ENCODE results near the gene AGBL1. TPM values are rescaled to one million over a fixed set of nuclear protein-coding genes. Genes with fewer than 3 reads are reported as not detected.

AGBL1 gene
- total RNA-seq, 1 experiment from 2014 or later, result not detected

DNA sequence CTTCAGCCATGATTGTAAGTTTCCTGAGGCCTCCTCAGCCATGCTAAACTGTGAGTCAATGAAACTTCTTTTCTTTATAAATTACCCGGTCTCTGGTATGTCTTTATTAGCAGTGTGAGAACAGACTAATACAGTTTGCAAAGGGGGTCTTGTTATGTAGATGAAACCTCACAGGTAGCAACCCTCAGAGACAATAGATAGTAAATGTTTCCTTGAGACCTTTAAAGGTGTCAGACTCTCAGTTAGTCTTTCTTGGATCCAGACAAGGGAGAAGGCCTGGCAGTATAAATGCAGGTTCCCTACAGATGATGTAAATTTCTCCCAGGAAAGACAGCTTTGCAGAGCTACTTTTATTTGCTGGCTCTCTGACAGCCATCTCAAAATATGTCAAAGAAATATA lies 510.8 kb downstream of the AGBL1 start:
- no peak for DNase-seq (ENCODE audit: low spot score)

- no peak for DNase-seq (ENCODE audit: low spot score)
These were observed 511.5 kb downstream of the AGBL1 start for GRCh38 chr15:86591158-86591557.

DNA sequence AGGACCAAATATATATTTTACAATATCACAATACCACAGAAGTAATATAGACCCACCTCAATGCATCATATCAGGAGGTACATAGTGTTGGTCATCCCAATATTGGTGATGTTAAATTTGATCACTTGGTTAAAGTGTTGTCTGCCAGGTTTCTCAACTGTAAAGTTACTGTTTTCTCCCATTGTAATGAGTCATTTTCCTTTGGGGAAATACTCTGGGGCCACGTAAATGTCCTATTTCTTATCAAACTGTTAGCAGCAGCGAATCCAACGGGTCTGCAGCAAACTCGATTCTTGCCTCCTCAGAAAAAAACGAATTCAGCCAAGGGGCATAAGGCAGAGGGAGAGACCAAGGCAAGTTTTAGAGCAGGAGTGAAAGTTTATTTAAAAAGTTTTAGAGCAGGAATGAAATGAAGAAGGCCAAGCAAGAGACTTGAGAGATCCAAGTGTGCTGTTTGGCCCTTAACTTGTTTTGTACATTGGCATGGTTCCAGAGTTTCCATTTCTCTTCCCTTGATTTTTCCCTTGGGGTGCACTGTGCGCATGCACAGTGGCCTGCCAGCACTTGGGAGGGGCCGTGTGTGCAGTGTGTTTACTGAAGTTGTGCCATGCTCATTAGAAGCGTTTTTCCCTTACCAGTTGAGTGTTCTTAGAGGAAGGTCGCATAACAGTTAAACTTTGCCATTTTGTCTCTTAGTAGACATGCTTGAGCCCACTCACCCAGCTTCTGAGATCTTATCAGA lies 512.5 kb downstream of the AGBL1 start:
- DNase-seq (ENCODE audit: low spot score), result no peak

DNA sequence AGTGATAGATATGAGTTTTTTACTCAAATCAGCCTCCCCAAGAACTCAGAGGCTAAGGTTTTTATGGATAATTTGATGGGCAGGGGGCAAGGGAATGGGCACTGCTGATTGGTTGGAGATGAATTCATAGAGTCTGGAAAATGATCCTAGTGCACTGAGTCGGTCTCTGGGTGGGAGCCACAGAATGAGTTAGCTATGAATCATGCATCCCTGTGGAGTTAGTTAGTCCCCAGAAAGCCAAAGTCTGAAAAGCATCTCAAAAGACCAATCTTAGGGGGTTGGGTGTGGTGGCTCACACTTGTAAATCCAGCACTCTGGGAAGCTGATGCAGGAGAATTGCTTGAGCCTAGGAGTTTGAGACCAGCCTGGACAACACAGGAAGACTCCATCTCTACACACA lies 516.1 kb downstream of the AGBL1 start:
- DNase-seq (ENCODE audit: low spot score), result peak; percentile 2

DNA sequence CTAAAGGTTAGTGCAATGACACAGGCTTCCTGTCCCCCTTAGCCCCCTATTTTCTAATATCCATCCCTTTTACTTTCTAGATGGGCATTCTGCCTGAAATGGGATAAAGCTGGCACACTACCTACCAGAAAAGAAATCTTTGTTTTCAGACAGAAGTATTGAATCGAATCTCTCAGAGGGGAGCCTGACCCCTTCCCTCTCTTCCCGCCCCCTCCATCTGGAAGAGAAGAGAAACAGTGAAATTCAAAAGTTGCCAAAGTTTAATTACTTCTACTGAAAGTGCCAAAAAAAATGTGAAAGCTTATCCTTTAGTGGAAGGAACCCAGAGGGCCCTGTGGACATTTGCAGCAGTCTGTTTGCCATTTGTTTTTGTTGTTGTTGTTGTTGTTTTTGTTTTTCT lies 523.8 kb downstream of the AGBL1 start:
- no peak for DNase-seq (ENCODE audit: low spot score)

DNA sequence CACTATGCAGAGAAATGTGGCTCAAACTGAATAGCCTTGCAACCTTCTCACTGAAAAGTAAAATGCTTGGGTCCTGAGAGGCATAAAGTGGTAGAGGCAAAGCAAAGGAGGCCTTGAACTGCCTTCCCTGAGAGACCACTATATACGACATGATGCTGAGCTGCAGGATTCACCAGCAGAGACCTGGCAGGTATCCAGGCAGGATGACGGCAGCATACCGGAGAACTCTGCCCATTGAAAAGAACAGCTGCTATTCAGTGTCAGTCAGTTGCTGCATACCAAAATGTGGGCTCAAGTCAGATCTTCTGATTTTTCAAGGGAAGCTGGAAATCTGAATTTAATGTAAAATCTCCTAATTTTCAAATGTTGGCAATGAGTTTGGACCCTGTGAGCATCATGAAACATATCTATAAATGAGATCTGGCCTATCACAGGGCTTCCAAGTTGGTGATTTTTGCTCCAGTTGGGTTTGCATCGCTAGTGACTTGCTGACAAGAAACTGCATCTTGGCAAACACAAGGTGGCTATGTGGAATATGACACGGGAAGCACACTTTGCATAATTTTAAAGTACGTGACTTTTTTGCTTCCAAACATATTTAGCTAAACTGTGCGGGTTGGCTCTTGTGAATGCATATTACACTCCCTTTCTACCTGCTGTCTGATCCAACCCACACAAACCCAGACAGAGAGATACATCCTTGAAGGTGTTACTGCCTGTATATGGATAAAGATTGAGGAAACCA lies 529.0 kb downstream of the AGBL1 start:
- DNase-seq (ENCODE audit: low spot score), result no peak

DNA sequence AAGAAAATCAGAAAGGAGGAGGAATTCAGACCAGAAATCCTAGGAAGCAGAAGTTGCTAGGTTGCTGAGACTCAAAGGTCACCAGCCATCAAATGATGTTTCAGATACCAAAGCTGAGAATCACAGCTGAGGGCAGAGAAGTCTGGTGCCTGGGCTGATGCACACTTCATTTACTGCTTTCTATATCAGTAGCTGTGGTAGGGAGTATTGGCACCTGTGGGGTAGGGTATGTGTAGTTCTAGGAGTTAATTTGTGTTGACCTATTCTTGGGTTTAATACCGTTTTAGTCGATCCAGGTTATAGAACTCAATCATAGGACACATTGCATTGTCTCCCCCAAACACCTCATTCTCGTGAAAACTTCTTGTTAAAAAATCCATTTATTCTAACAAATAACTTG lies 529.6 kb downstream of the AGBL1 start:
- no peak for DNase-seq (ENCODE audit: low spot score)

DNA sequence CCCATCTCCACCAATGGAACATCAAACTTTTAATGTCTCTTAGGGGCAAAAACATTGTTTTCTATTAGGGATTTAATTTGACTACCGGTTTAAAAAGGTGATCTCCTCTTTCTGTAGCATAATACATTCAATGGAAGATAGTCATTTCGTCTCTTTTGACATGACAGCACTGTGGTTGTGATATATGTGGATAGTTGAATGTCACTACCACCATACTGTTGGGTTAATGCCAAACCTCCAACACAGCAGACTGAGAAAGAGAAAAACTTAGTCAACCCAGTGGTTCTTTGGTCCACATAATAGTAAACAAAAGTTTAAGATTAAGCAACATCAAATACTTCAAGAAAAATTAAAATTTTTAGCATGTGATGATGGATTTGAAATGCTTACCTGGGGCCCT lies 530.4 kb downstream of the AGBL1 start:
- no peak for DNase-seq (ENCODE audit: low spot score)

DNA sequence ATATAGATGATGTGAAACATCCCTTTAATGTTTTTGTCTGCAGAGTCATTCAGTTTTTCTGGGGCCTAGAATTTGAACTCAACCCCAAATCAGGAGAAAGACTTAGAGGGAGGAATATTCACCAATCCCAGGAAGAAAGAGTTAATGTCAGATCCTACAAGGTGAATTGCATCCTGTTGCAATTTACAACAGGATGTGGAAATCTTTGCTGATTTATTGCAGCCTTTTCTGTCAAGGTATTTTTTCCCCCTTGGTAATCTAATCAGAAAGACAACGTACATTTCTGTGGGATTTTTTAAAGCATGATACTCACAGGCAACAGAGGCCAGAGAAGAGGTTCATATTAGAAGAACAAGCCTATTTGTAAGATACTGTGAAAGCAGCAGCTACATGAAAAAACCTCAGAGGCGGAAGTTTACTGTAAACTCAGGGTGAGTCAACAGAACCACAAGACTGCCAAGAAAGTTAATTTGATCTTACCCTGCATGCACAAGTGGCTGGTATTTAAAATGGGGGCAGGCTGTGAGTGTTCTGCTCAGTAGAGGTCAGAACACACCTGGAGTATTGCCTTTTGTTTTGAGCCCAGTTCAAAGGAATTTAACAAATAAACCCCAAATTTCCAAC lies 531.9 kb downstream of the AGBL1 start:
- DNase-seq (ENCODE audit: low spot score), result peak; percentile 72

DNA sequence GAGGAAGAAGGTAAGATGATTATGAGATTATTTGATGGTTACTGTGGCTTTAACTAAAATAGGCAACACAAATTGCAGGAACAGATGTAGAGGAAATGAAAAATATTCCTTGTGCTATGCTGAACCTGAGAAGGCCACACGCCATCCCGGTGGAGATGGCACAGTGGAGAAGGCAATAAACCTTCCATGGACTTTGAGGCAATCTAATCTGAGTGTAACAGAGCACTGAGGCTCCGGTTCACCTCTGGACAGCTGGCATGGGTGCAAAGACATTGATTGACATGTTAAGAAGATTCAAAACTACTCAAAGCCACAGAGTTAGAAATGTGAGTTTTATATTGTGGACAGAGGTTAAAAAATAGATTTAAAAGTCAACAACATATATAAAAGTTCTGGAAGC lies 535.7 kb downstream of the AGBL1 start:
- no peak for DNase-seq (ENCODE audit: low spot score)

DNA sequence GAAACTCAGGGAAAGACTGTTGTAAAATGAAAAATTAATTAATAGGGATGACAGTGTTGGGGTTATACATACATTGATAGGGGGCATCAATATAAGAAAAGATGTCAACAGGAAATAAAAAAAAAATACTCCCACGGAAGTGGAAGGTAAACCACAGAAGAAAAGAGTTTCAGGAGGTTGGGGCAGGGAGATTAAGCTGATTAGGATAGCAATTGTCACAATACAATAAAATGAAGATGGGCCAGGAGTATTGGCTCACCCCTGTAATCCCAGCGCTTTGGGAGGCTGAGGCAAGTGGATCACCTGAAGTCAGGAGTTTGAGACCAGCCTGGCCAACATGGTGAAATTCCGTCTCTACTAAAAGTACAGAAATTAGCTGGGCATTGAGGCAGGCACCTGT lies 536.1 kb downstream of the AGBL1 start:
- DNase-seq (ENCODE audit: low spot score), result no peak

DNA sequence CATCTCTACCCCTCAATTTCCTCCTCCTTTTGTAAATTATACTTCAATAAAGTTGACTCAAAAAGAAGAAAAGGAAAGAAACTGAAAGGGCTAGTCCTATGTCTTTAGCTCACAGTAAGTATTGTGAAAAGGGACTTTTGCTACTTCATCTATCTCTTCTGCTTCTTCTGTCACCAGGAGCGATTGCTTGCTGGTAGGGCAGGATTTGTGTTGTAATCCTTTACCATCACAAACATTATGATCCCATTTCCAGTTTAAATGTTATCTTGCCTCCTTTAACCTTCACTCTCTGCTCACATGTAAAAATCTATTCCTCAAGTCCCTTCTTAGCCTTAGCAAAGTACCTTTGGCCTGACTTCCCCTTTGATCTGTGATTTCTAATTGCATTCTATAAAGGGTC lies 537.1 kb downstream of the AGBL1 start:
- DNase-seq (ENCODE audit: low spot score), result no peak

DNA sequence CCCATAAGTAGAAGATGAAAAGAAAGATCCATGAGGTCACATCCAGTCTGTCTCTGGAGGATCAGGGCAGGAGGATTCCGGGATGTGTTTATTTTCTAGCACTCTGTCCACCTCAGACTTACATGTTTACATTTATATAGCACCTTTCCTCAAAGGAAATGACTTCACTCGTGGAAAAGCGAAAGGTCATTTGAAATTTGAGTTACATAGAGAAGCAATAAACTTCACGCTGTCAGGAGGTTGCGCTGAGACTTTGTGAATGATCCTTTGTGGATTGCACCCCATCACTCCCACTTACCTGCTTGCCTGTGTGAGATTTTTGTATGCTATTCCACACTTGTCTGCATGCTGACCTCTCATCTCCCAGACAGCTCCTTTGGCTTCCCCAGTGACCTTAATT lies 540.5 kb downstream of the AGBL1 start:
- no peak for DNase-seq (ENCODE audit: low spot score)

GRCh38 chr15:86620641-86621349 lies 541.1 kb downstream of the AGBL1 start:
- no peak for DNase-seq (ENCODE audit: low spot score)

DNA sequence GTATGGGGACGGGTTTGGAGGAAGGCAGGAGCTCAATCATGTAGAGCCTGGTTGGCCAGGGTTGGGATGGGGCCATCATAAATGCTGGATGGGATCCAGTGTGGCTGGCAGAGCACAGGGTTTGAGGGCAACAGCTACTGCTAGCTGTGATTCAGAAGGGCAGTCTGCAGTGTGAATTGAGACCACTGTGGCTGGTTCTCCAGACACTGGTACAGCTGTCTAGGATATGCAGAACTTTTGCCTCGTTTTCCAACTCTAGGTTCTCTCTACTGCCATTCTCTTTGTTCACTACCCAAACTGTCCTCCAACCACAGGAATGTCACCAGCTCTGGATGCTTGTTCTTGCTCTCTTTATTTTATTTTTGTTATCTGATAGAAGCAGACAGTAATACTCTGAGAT lies 543.6 kb downstream of the AGBL1 start:
- DNase-seq (ENCODE audit: low spot score), result no peak

DNA sequence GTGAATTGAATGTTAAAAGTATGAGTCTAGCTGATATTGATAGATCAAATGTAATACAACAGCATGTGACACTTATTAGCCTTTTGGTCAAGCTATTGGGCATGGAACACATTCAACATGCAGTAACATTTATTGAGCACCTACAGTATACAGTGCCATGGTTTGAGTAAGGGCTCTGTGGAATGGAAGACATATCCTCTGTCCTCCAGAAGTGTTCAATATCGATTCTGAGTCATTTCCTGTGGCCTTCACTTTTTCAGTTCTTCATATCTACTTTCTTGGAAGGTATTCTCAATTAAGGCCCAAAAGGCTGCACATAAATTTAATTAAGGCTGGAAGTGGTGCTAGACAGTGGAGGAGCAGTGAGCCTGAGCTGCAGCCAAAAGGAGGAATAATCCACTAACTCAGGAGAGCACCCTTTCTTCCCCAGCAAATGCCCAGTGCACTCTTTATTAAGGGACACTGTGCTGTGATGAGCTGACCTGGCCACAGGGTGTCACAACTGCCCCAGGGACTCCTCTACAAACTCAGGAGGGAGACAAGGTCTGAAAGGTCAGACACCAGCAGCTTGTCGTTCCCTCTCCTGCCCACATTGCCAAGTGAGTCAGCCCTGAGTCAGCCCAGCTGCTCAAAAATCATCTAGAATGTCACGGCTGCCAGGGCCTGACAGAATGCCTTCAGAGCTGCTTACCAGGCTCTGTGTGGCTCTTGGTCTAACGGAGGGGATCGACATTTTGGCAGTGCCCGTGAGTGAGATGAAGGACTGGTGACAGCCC lies 544.8 kb downstream of the AGBL1 start:
- peak; percentile 94 for DNase-seq (ENCODE audit: low spot score)

GRCh38 chr15:86629409-86630356 lies 550.0 kb downstream of the AGBL1 start:
- no peak for DNase-seq (ENCODE audit: low spot score)

DNA sequence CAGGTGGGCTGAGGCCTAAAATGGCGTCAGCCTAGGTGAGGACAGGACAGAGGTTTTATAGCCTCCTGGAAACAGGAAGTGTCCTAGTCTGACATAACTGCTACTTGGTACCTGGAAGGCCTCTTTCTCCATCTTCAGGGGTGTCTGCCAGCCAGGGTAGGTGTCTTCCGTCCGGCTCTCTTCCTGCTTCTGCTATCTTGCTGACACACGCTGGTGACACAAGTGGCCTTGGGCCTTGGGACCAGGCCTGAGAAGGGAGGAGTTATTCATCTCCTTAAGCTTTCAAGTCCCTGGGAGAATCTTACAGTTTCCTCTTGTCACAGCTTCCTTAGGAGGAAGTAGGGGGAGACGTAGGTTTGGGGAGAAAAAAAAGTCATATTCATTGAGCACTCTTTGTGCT lies 551.3 kb downstream of the AGBL1 start:
- no peak for DNase-seq (ENCODE audit: low spot score)

DNA sequence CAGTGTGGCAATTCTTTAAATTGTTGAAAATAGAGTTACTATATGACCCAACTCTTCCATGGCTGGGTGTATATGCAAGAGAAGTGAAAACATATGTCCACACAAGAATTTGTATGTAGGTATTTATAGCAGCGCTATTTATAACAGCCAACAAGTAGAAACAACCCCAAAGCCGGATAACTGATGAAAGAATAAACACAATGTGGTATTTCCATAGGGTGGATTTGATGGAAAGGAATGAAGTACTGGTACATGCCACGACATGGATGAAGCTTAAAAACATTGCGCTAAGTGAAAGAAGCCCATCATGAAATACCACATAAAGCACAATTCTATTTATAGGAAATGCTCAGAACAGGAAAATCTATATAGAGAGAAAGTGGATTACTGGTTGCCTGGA lies 554.5 kb downstream of the AGBL1 start:
- DNase-seq (ENCODE audit: low spot score), result no peak

DNA sequence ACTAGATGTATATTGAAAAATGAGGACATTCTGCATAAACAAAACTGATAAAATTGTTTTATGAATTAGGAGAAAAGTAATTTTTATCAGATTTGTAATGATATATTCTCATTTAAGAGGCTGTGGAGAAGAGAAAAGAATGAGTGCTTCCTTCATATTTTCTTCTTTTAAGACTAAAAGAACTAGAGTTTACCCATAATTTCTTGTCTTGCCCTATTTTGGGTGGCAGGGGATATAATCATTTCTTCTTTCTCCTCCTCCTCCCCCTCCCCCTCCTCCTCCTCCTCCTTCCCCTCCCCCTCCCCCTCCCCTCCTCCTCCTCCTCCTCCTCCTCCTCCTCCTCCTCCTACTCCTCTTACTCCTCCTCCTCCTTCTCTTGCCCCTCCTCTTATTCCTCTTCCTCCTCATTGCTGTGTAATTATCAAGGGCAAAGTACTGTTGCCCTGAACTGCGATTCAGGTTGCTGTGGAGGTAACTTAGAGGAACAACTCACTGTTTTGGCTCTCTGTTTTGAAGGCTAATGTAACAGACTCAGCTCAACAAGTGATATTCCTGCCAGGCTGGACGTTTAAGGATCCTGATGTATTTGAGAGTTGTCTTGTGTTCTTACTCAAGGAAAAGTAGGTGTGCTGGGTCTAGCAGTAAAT lies 555.4 kb downstream of the AGBL1 start:
- no peak for DNase-seq (ENCODE audit: low spot score)

All from A172 (cell line).